ENCODE results near the gene ANKRD45. TPM values are rescaled to one million over a fixed set of nuclear protein-coding genes. Genes with fewer than 3 reads are reported as not detected.
A peak's percentile ranks its signal among the peaks of the same experiment; 100 is the strongest.
"Not testable (repeated sequence)": the region's sequence is repeated elsewhere in the genome, so short reads cannot be mapped to it uniquely, and the experiment has no call there.

The ANKRD45 gene, protein sequence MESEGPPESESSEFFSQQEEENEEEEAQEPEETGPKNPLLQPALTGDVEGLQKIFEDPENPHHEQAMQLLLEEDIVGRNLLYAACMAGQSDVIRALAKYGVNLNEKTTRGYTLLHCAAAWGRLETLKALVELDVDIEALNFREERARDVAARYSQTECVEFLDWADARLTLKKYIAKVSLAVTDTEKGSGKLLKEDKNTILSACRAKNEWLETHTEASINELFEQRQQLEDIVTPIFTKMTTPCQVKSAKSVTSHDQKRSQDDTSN
- total RNA-seq (2012; rRNA removed): 0.25 and 0.66 TPM in 2 replicates

DNA sequence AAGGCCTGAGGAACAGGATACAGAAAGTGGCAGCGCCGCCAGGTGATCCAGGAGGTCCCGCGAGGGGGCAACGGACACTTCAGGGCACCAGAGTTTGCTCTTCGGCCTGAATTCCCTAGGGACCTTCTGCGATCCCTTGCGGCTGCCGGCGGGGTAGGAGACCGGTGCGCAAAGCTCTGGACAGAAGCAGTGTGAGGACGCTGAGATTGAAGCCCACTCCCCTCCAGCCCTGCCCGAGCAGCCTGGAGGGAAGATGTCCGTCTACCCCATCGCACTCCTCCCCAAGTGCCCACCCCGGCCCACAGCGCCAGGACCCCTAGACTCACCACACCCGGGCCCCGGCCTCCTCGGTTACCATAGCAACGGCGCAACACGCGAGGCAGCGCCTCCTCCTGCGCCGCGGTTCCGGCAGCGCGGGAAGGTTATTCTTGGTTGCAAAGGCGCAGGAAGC lies at the start of gene ANKRD45:
ANKRD45 (minus strand) TSS at position 361 of the 451 bp plus-strand sequence. CDS start 10,433 bp downstream, outside the sequence.
- Histone ChIP-seq H3K4me2 (ENCODE audit: low read length) (peak within 1 kb of the TSS; percentile 93), H3K36me3 (ENCODE audit: insufficient read depth, low read length) (no peaks in the 10 kb centered on the region), H3K4me3 (ENCODE audit: low read length) (peak within 1 kb of the TSS; percentile 70), H3K4me1 (ENCODE audit: control insufficient read depth, insufficient read depth, low read length) (peaks cover 4% of the 10 kb centered on the region), H3K27me3 (ENCODE audit: control insufficient read depth, insufficient read depth, low read length) (no peaks in the 10 kb centered on the region), H3K9ac (ENCODE audit: low read depth, low read length) (peak within 1 kb of the TSS; percentile 20), H3K9me3 (replicated peaks; ENCODE audit: low read length) (no peaks in the 10 kb centered on the region)

DNA sequence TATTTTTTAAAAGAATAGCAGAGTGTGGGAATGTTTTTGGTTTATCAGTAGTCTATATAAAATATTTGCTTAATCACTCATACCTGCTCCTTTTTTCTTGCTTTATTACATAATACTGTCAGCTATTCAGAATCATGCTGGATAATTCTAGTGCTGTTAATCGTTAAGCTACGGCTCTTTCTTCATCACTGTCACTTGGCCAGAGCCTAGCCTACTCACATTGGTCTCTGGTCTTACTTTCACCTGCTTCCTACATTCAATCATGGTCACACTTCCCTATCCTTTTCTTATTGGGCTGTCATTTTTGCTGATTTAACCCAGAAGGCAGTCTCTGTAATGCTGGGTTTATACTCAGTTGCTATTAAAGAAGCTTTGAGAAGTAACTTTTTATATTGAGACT lies 47.6 kb upstream of the ANKRD45 start:
- Histone ChIP-seq H3K4me2 (ENCODE audit: low read length) (peak overlapping the region; percentile 82), H3K36me3 (ENCODE audit: insufficient read depth, low read length) (no peaks in the 10 kb centered on the region), H3K9me3 (replicated peaks; ENCODE audit: low read length) (no peaks in the 10 kb centered on the region), H3K4me3 (ENCODE audit: low read length) (no peak overlapping the region), H3K27me3 (ENCODE audit: control insufficient read depth, insufficient read depth, low read length) (peaks cover 5% of the 10 kb centered on the region), H3K9ac (ENCODE audit: low read depth, low read length) (peak overlapping the region; percentile 81), H3K4me1 (ENCODE audit: control insufficient read depth, insufficient read depth, low read length) (peaks cover 4% of the 10 kb centered on the region)

DNA sequence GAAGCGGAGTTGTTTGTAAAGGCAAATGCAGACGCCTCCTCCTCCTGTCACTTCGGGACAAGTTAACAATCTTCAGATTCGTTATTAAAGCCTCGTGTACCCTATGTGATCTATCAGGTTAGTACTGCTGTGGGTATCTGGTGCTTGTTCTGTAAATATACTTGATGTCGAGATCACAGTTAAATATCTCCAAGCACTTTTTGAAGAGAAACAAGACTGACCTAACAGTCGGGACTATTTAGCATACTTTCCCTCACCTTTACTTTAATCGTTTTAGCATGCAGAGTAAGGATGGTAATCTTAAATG lies 45.8 kb upstream of the ANKRD45 start:
- H3K9ac ChIP-seq (ENCODE audit: low read depth, low read length): peak overlapping the region; percentile 81
- peaks cover 9% of the 10 kb centered on the region for H3K27me3 ChIP-seq (ENCODE audit: control insufficient read depth, insufficient read depth, low read length)
- H3K9me3 ChIP-seq (replicated peaks; ENCODE audit: low read length): no peaks in the 10 kb centered on the region
- peak overlapping the region; percentile 82 for H3K4me2 ChIP-seq (ENCODE audit: low read length)
- peak overlapping the region; percentile 80 for H3K4me3 ChIP-seq (ENCODE audit: low read length)
- peaks cover 4% of the 10 kb centered on the region for H3K4me1 ChIP-seq (ENCODE audit: control insufficient read depth, insufficient read depth, low read length)
- H3K36me3 ChIP-seq (ENCODE audit: insufficient read depth, low read length): no peaks in the 10 kb centered on the region

DNA sequence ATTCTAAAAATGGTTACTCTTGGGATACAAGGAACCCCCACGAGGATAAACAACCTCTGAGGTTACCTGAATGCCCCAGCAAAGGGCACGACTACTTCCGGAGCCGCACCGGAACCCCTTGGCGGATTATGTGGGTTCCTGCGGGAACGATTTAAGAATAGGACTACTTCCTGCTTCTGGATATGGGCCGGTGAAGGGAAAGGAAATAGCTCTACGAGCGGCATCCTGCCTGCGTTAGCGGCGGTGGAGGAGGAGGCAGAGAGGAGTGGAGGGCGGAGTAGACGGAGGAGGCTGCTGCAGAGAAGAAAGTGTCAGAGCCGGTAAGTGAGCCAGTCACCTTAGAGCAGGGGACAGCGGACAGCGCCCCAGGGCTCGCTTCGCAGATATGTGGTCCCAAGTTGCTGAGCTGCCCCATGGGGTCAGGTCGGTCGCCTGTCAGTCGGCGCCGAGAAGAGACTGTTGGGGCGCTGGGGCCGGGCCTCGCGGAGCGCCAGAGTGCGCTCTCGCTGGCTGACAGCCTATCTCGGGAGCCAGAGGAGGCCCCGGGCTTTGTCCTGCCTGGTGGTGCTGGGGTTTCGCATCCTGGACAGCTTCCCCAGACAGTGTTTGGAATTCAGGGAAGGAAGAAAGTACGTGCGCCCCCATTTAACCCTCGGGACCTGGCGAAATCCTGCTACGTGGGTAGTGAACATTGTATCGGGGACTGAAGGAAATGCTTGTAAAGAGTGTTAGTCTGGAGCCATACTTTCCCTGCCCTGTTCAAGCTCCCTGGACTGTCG lies 45.3 kb upstream of the ANKRD45 start, which contains the start of gene KLHL20:
KLHL20 (plus strand) TSS at position 223 of the 779 bp plus-strand sequence. CDS start 1,063 bp downstream, outside the sequence.
- Histone ChIP-seq H3K36me3 (ENCODE audit: insufficient read depth, low read length) (no peaks in the 10 kb centered on the region), H3K4me1 (ENCODE audit: control insufficient read depth, insufficient read depth, low read length) (peaks cover 4% of the 10 kb centered on the region), H3K27me3 (ENCODE audit: control insufficient read depth, insufficient read depth, low read length) (peaks cover 13% of the 10 kb centered on the region), H3K9me3 (replicated peaks; ENCODE audit: low read length) (no peaks in the 10 kb centered on the region), H3K4me2 (ENCODE audit: low read length) (peak within 1 kb of the TSS; percentile 82), H3K9ac (ENCODE audit: low read depth, low read length) (peak within 1 kb of the TSS; percentile 81), H3K4me3 (ENCODE audit: low read length) (peak within 1 kb of the TSS; percentile 80)

DNA sequence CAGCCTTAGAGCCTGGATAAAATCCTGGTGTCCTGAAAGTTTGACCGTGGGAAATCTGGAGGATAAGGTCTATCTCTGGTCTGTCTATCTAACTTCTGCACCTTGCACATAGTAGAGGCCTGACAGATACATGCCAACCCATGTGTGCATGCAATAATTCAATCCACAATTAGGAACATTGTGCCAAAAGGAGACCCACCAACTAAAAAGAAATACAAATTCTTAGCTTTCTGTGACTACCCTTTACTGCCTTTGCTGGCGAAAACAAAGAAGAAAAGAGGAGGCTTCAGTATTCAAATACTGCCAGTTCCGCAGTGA lies 44.7 kb upstream of the ANKRD45 start:
- Histone ChIP-seq H3K27me3 (ENCODE audit: control insufficient read depth, insufficient read depth, low read length) (peaks cover 15% of the 10 kb centered on the region), H3K4me1 (ENCODE audit: control insufficient read depth, insufficient read depth, low read length) (peaks cover 4% of the 10 kb centered on the region), H3K9me3 (replicated peaks; ENCODE audit: low read length) (no peaks in the 10 kb centered on the region), H3K4me2 (ENCODE audit: low read length) (peak overlapping the region; percentile 82), H3K9ac (ENCODE audit: low read depth, low read length) (peak overlapping the region; percentile 81), H3K36me3 (ENCODE audit: insufficient read depth, low read length) (no peaks in the 10 kb centered on the region), H3K4me3 (ENCODE audit: low read length) (peak overlapping the region; percentile 80)

- no peaks in the 10 kb centered on the region for H3K9me3 ChIP-seq (replicated peaks; ENCODE audit: low read length)
- no peaks in the 10 kb centered on the region for H3K4me1 ChIP-seq (ENCODE audit: control insufficient read depth, insufficient read depth, low read length)
- H3K36me3 ChIP-seq (ENCODE audit: insufficient read depth, low read length): no peaks in the 10 kb centered on the region
- peaks cover 32% of the 10 kb centered on the region for H3K27me3 ChIP-seq (ENCODE audit: control insufficient read depth, insufficient read depth, low read length)
- no peak overlapping the region for H3K4me3 ChIP-seq (ENCODE audit: low read length)
- no peak overlapping the region for H3K9ac ChIP-seq (ENCODE audit: low read depth, low read length)
- no peak overlapping the region for H3K4me2 ChIP-seq (ENCODE audit: low read length)
Observed at GRCh38 chr1:173708787-173709186, 39.1 kb upstream of the ANKRD45 start.

DNA sequence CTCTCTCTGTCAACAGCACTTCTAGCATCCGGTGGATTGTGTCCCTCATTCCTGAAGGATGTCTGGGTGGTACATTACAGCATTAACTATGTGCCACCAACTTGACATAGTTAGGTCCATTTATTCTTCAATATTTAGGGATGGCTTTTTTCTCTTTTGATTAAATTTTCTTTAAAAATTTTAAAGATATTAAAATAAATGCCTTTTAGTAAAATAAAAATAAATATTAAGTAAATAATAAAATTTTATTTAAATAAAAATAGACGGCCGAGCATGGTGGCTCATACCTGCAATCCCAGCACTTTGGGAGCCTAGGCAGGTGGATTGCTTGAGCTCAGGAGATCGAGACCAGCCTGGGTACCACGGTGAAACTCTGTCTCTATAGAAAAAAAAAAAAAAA lies 35.5 kb upstream of the ANKRD45 start:
- Histone ChIP-seq H3K9me3 (replicated peaks; ENCODE audit: low read length) (no peaks in the 10 kb centered on the region), H3K9ac (ENCODE audit: low read depth, low read length) (no peak overlapping the region), H3K4me1 (ENCODE audit: control insufficient read depth, insufficient read depth, low read length) (no peaks in the 10 kb centered on the region), H3K4me2 (ENCODE audit: low read length) (no peak overlapping the region), H3K27me3 (ENCODE audit: control insufficient read depth, insufficient read depth, low read length) (peaks cover 20% of the 10 kb centered on the region), H3K4me3 (ENCODE audit: low read length) (no peak overlapping the region), H3K36me3 (ENCODE audit: insufficient read depth, low read length) (no peaks in the 10 kb centered on the region)

- no peak overlapping the region for H3K4me3 ChIP-seq (ENCODE audit: low read length)
- peaks cover 6% of the 10 kb centered on the region for H3K27me3 ChIP-seq (ENCODE audit: control insufficient read depth, insufficient read depth, low read length)
- H3K4me1 ChIP-seq (ENCODE audit: control insufficient read depth, insufficient read depth, low read length): no peaks in the 10 kb centered on the region
- no peak overlapping the region for H3K4me2 ChIP-seq (ENCODE audit: low read length)
- no peaks in the 10 kb centered on the region for H3K36me3 ChIP-seq (ENCODE audit: insufficient read depth, low read length)
- no peaks in the 10 kb centered on the region for H3K9me3 ChIP-seq (replicated peaks; ENCODE audit: low read length)
- H3K9ac ChIP-seq (ENCODE audit: low read depth, low read length): no peak overlapping the region
Observed at GRCh38 chr1:173702736-173703135, 33.1 kb upstream of the ANKRD45 start.

DNA sequence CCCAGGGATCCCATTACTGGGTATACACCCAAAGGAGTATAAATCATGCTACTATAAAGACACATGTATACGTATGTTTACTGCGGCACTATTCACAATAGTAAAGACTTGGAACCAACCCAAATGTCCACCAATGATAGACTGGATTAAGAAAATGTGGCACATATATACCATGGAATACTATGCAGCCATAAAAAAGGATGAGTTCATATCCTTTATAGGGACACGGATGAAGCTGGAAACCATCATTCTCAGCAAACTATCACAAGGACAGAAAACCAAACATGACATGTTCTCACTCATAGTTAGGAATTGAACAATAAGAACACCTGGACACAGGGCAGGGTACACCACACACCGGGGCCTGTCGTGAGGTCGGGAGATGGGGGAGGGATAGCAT lies 31.6 kb upstream of the ANKRD45 start:
- H3K4me1 ChIP-seq (ENCODE audit: control insufficient read depth, insufficient read depth, low read length); H3K4me3 ChIP-seq (ENCODE audit: low read length); H3K9ac ChIP-seq (ENCODE audit: low read depth, low read length); H3K9me3 ChIP-seq (replicated peaks; ENCODE audit: low read length); H3K36me3 ChIP-seq (ENCODE audit: insufficient read depth, low read length); H3K4me2 ChIP-seq (ENCODE audit: low read length); H3K27me3 ChIP-seq (ENCODE audit: control insufficient read depth, insufficient read depth, low read length): not testable (repeated sequence)

DNA sequence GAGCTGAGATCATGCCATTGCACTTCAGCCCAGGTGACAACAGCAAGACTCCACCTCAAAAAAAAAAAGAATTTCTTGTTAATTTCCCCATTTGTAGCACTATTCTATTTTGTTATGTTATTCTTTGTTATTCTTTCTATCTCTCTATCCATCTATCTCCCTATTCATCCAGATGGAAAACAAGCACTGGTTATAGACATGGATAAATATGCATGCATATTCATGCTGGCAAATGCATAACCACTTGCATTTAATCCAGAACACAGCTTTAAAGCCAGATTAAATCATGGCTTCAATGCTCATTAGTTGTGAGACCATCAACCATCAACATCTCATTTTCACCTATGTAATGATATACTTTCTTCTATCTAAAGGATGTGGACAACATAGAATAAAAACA lies 23.6 kb upstream of the ANKRD45 start:
- no peak overlapping the region for H3K4me2 ChIP-seq (ENCODE audit: low read length)
- no peaks in the 10 kb centered on the region for H3K4me1 ChIP-seq (ENCODE audit: control insufficient read depth, insufficient read depth, low read length)
- H3K4me3 ChIP-seq (ENCODE audit: low read length): no peak overlapping the region
- peaks cover 4% of the 10 kb centered on the region for H3K27me3 ChIP-seq (ENCODE audit: control insufficient read depth, insufficient read depth, low read length)
- no peaks in the 10 kb centered on the region for H3K9me3 ChIP-seq (replicated peaks; ENCODE audit: low read length)
- H3K9ac ChIP-seq (ENCODE audit: low read depth, low read length): no peak overlapping the region
- H3K36me3 ChIP-seq (ENCODE audit: insufficient read depth, low read length): no peaks in the 10 kb centered on the region

DNA sequence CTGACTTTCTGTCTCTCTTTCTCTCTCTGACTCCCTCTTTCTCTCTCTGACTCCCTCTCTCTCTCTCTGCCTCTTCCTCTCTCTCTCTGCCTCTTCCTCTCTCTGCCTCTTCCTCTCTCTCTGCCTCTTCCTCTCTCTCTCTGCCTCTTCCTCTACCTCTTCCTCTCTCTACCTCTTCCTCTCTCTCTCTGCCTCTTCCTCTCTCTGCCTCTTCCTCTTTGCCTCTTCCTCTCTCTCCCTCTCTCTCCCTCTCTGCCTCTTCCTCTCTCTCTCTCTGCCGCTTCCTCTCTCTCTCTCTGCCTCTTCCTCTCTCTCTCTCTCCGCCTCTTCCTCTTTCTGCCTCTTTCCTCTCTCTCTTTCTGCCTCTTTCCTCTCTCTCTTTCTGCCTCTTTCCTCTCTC lies 18.6 kb upstream of the ANKRD45 start:
- Histone ChIP-seq H3K4me3 (ENCODE audit: low read length) (no peak overlapping the region), H3K4me1 (ENCODE audit: control insufficient read depth, insufficient read depth, low read length) (no peaks in the 10 kb centered on the region), H3K4me2 (ENCODE audit: low read length) (no peak overlapping the region), H3K36me3 (ENCODE audit: insufficient read depth, low read length) (no peaks in the 10 kb centered on the region), H3K9me3 (replicated peaks; ENCODE audit: low read length) (no peaks in the 10 kb centered on the region), H3K27me3 (ENCODE audit: control insufficient read depth, insufficient read depth, low read length) (peaks cover 4% of the 10 kb centered on the region), H3K9ac (ENCODE audit: low read depth, low read length) (no peak overlapping the region)

DNA sequence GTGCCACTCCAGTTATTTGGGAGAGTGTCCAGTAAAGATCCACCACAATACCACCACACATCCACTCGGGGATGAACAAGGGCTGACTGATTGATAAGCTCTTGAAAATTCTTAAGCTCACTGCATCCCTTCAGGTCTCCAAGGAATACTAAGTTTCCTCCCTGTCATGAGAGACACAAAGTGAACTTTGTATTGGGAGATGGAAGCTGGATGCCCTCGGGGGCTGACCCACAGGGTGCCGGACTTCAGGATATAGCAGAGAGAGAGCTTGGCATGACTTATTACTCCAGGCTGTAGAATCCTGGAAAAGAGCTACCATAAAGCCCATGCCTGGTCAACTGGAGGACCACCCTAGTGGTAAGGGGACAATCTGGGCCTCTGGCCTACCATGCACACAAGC lies 15.5 kb upstream of the ANKRD45 start:
- not testable (repeated sequence) for H3K4me3 ChIP-seq (ENCODE audit: low read length); H3K4me2 ChIP-seq (ENCODE audit: low read length); H3K9ac ChIP-seq (ENCODE audit: low read depth, low read length); H3K27me3 ChIP-seq (ENCODE audit: control insufficient read depth, insufficient read depth, low read length); H3K4me1 ChIP-seq (ENCODE audit: control insufficient read depth, insufficient read depth, low read length); H3K36me3 ChIP-seq (ENCODE audit: insufficient read depth, low read length); H3K9me3 ChIP-seq (replicated peaks; ENCODE audit: low read length)
